ENCODE measurements around the gene GALNT18.

GALNT18 gene

DNA sequence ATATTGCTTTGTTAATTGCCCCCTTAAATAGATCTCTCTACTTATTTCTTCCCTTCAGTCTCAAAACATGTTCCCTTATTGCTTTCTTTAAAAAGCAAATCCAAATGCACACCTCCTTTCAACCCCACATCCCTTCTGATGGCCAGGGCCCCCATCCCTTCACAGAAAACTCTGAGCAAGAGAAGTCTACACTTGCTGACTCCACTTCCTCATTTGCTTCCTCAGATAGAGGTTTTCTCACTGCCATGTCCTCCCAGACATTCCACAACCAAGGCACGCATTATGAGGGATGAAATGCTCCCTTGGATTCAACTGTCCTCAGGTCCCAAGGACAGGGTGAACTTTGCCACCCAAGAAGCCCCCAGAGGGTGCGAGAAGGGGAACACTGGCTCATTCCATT is 311.9 kb downstream of the GALNT18 start:
- Histone ChIP-seq H3K27me3 (ENCODE audit: insufficient read depth, poor library complexity, severe bottlenecking) (no peaks in the 10 kb centered on the region), H3K4me3 (replicated peaks; ENCODE audit: insufficient read depth, low read length) (no peak overlapping the region), H3K27ac (replicated peaks) (no peak overlapping the region)
- DNase-seq (ENCODE audit: low read depth in 1 of 2, low spot score in 1 of 2) = peak in 1 of 2 experiments; percentile 32
- TF ChIP-seq, protein P1, sequence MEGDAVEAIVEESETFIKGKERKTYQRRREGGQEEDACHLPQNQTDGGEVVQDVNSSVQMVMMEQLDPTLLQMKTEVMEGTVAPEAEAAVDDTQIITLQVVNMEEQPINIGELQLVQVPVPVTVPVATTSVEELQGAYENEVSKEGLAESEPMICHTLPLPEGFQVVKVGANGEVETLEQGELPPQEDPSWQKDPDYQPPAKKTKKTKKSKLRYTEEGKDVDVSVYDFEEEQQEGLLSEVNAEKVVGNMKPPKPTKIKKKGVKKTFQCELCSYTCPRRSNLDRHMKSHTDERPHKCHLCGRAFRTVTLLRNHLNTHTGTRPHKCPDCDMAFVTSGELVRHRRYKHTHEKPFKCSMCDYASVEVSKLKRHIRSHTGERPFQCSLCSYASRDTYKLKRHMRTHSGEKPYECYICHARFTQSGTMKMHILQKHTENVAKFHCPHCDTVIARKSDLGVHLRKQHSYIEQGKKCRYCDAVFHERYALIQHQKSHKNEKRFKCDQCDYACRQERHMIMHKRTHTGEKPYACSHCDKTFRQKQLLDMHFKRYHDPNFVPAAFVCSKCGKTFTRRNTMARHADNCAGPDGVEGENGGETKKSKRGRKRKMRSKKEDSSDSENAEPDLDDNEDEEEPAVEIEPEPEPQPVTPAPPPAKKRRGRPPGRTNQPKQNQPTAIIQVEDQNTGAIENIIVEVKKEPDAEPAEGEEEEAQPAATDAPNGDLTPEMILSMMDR (IDR thresholded peaks at IDR 0.05; ENCODE audit: insufficient read depth, low read length) = no peak
- TF ChIP-seq SPI1 (IDR thresholded peaks at IDR 0.05; ENCODE audit: borderline replicate concordance, low read depth) = peak; percentile 93
- TF ChIP-seq, protein P2, sequence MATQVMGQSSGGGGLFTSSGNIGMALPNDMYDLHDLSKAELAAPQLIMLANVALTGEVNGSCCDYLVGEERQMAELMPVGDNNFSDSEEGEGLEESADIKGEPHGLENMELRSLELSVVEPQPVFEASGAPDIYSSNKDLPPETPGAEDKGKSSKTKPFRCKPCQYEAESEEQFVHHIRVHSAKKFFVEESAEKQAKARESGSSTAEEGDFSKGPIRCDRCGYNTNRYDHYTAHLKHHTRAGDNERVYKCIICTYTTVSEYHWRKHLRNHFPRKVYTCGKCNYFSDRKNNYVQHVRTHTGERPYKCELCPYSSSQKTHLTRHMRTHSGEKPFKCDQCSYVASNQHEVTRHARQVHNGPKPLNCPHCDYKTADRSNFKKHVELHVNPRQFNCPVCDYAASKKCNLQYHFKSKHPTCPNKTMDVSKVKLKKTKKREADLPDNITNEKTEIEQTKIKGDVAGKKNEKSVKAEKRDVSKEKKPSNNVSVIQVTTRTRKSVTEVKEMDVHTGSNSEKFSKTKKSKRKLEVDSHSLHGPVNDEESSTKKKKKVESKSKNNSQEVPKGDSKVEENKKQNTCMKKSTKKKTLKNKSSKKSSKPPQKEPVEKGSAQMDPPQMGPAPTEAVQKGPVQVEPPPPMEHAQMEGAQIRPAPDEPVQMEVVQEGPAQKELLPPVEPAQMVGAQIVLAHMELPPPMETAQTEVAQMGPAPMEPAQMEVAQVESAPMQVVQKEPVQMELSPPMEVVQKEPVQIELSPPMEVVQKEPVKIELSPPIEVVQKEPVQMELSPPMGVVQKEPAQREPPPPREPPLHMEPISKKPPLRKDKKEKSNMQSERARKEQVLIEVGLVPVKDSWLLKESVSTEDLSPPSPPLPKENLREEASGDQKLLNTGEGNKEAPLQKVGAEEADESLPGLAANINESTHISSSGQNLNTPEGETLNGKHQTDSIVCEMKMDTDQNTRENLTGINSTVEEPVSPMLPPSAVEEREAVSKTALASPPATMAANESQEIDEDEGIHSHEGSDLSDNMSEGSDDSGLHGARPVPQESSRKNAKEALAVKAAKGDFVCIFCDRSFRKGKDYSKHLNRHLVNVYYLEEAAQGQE (IDR thresholded peaks at IDR 0.05; ENCODE audit: insufficient replicate concordance, low read depth) = no peak
- TF ChIP-seq POLR2AphosphoS5 (IDR thresholded peaks at IDR 0.05; ENCODE audit: low read depth) = no peak

DNA sequence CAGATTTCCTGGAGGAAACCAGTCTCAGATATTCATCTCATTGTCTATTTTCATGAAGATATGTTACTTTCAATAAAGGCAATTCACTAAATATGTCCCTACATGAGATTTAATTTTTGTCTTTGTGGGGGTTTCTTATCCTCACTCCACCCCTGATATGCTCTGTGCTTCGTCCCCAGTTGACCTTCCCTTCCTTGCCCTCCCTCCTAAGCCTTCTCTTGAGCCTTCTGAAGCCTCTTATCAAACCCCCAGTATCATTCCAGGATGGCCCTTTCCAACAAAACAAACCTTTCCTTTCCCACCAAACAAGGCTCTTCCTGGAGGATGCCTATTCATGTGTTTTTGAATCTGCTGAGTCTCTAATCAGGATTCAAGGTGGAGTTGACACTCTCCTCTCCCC is 313.6 kb downstream of the GALNT18 start:
- H3K27me3 ChIP-seq (ENCODE audit: insufficient read depth, poor library complexity, severe bottlenecking) = no peaks in the 10 kb centered on the region
- DNase-seq (ENCODE audit: low read depth in 1 of 2, low spot score in 1 of 2) = no peak
- H3K4me3 ChIP-seq (replicated peaks; ENCODE audit: insufficient read depth, low read length) = no peak overlapping the region
- H3K27ac ChIP-seq (replicated peaks) = no peak overlapping the region
- TF ChIP-seq, protein P2 (IDR thresholded peaks at IDR 0.05; ENCODE audit: insufficient replicate concordance, low read depth) = no peak
- no peak for TF ChIP-seq POLR2AphosphoS5 (IDR thresholded peaks at IDR 0.05; ENCODE audit: low read depth)
- TF ChIP-seq GABPA (IDR thresholded peaks at IDR 0.05; ENCODE audit: low read depth) = no peak
- no peak for TF ChIP-seq SPI1 (IDR thresholded peaks at IDR 0.05; ENCODE audit: borderline replicate concordance, low read depth)
- TF ChIP-seq, protein P1 (IDR thresholded peaks at IDR 0.05; ENCODE audit: insufficient read depth, low read length) = no peak

DNA sequence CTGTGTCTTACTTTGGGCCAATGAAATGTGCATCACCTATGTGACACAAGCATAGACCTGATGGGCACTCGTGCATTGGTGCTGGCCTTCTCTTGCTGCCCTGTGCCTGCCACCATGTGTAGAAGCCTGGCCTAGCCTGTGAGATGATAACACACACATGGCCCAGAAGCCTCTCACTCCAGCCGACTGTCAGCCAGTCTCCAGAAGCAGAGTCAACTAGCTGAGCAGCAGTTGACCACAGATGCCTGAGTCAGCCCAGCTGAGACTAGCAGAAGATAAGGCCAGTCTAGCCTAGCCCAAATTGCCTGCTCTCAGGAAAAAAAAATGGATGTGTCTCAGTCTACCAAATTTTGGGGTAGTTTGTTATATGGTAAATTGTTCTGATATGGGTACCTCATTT is 314.9 kb downstream of the GALNT18 start:
- Histone ChIP-seq H3K27ac (replicated peaks) (no peak overlapping the region), H3K4me3 (replicated peaks; ENCODE audit: insufficient read depth, low read length) (no peak overlapping the region), H3K27me3 (ENCODE audit: insufficient read depth, poor library complexity, severe bottlenecking) (no peaks in the 10 kb centered on the region)
- TF ChIP-seq, protein P1 (IDR thresholded peaks at IDR 0.05; ENCODE audit: insufficient read depth, low read length) = no peak
- no peak for TF ChIP-seq POLR2AphosphoS5 (IDR thresholded peaks at IDR 0.05; ENCODE audit: low read depth)
- TF ChIP-seq, protein P2 (IDR thresholded peaks at IDR 0.05; ENCODE audit: insufficient replicate concordance, low read depth) = no peak
- TF ChIP-seq SPI1 (IDR thresholded peaks at IDR 0.05; ENCODE audit: borderline replicate concordance, low read depth) = no peak
- no peak for TF ChIP-seq GABPA (IDR thresholded peaks at IDR 0.05; ENCODE audit: low read depth)
- no peak for DNase-seq (ENCODE audit: low read depth in 1 of 2, low spot score in 1 of 2)
